Kidney (tissue), 14 donors: ENCODE results near the gene PITPNM1. TPM values are rescaled to one million over a fixed set of nuclear protein-coding genes. Genes with fewer than 3 reads are reported as not detected.
"Not testable (repeated sequence)": the region's sequence is repeated elsewhere in the genome, so short reads cannot be mapped to it uniquely, and the experiment has no call there.

Experiments used
- DNase-seq, 5 donors: peaks; one replicate each; pipeline ENCODE4 v3.0.0-alpha.2; 2013 to 2020
- FAIRE-seq: peaks from 2 replicates; lab custom pipeline; 2012; peaks lifted over from hg19 to GRCh38; lab: Jason Lieb, UNC
- H3K27ac ChIP-seq, 2 donors: one replicate each; pipeline ENCODE4 v1.7.0; 2013; ENCODE audit warnings: low read depth in 2 of 2, low read length in 2 of 2, inconsistent platforms in 1 of 2
- H3K27me3 ChIP-seq: one replicate; pipeline ENCODE4 v1.7.1; 2013; ENCODE audit warnings: low read length, inconsistent platforms; ENCODE audit not compliant: control insufficient read depth, insufficient read depth
- H3K36me3 ChIP-seq, 3 donors: one replicate each; pipeline versions ENCODE4 v1.7.0 to v1.7.1; 2013; ENCODE audit warnings: low read length in 3 of 3, control low read depth in 1 of 3, inconsistent platforms in 1 of 3; ENCODE audit not compliant: insufficient read depth in 3 of 3, control insufficient read depth in 2 of 3
- H3K4me1 ChIP-seq, 3 donors: one replicate each; pipeline versions ENCODE4 v1.7.0 to v1.7.1; 2013; ENCODE audit warnings: low read length in 3 of 3, inconsistent platforms in 1 of 3, low read depth in 1 of 3; ENCODE audit not compliant: control insufficient read depth in 2 of 3, insufficient read depth in 2 of 3
- H3K4me3 ChIP-seq, 3 donors: one replicate each; pipeline versions ENCODE4 v1.7.0 to v1.8.1; 2013; ENCODE audit warnings: low read length in 3 of 3, control low read depth in 1 of 3, inconsistent platforms in 1 of 3
- H3K9ac ChIP-seq, 3 donors: one replicate each; pipeline versions ENCODE4 v1.7.0 to v1.7.1; 2013; ENCODE audit warnings: low read length in 3 of 3, control low read depth in 1 of 3, inconsistent platforms in 1 of 3
- H3K9me3 ChIP-seq, 3 donors: one replicate each; pipeline versions ENCODE4 v1.7.0 to v1.7.1; 2013; ENCODE audit warnings: low read length in 3 of 3, control low read depth in 1 of 3, inconsistent platforms in 1 of 3; ENCODE audit not compliant: control insufficient read depth in 2 of 3, insufficient read depth in 1 of 3
- CTCF ChIP-seq: IDR thresholded peaks from 3 replicates; pipeline ENCODE4 v1.5.1; 2012; ENCODE audit warnings: mild to moderate bottlenecking, moderate library complexity, borderline replicate concordance; ENCODE audit not compliant: insufficient read depth; ENCODE audit errors: extremely low read depth
- intact Hi-C: fragments of 100-400 bp; cut with DNase I; formaldehyde crosslinking; loops from one replicate; pipeline ENCODE4 v1.11.1; 2022
- polyA plus RNA-seq: library from polyadenylated mRNA; stranded (reverse); fragments of 350-450 nt; fragmentation: Illumina TruSeq; extraction: RNeasy Lipid Tissue Mini Kit (QIAGEN cat#74804); gene quantifications from one replicate; pipeline ENCODE4 v1.2.3, GENCODE V29; 2014; ENCODE audit warnings: low read depth, low replicate concordance; ENCODE audit not compliant: insufficient read depth
- total RNA-seq: library from RNA; stranded (reverse); fragmentation: NEBNext Ultra II Directional; extraction: Animal tissue kit (Norgen Biotek cat#: 25700); gene quantifications from one replicate; pipeline ENCODE4 v1.2.1, GENCODE V29; 2021
- donor health status: control.
- donor health status: control.
- donor health status: control.
- donor health status: control.
- donor health status: control.
- donor health status: DM: yes; HTN: yes; CAD: no.
- donor health status: Normal renal cell carcinoma (clear cell type).

Gene PITPNM1
- total and polyA plus RNA-seq, 2 donors from 2014 or later: 19.3 to 74.7 TPM

GRCh38 chr11:67466962-67467771, 38.0 kb downstream of the PITPNM1 start:
- DNase-seq: peak in 1 of 5 donors; percentile 71
- no peaks in the 10 kb centered on the region for H3K36me3 ChIP-seq
- TF ChIP-seq CTCF: no peak
- H3K27ac ChIP-seq: peak overlapping the region in 1 of 2 donors; percentile 54
- no peak overlapping the region for H3K4me3 ChIP-seq
- H3K4me1 ChIP-seq: peaks cover 0 to 23% (median 12%) of the 10 kb centered on the region in 3 donors
- intact Hi-C loops: no loop called here
- peak overlapping the region in 1 of 3 donors; percentile 82 for H3K9ac ChIP-seq
- FAIRE-seq: no peak
- no peaks in the 10 kb centered on the region for H3K27me3 ChIP-seq
- H3K9me3 ChIP-seq: no peaks in the 10 kb centered on the region

- Histone ChIP-seq H3K4me1 (peaks cover 0 to 23% (median 12%) of the 10 kb centered on the region in 3 donors), H3K9ac (no peak overlapping the region), H3K36me3 (no peaks in the 10 kb centered on the region), H3K4me3 (no peak overlapping the region), H3K27me3 (no peaks in the 10 kb centered on the region), H3K9me3 (no peaks in the 10 kb centered on the region), H3K27ac (no peak overlapping the region)
- no peak for TF ChIP-seq CTCF
- no peak for FAIRE-seq
- no peak for DNase-seq
- intact Hi-C loops: no loop called here
These were observed 38.8 kb downstream of the PITPNM1 start for GRCh38 chr11:67466367-67466766.

GRCh38 chr11:67465530-67465929, 39.6 kb downstream of the PITPNM1 start:
- H3K4me1 ChIP-seq: peaks cover 0 to 23% (median 12%) of the 10 kb centered on the region in 3 donors

GRCh38 chr11:67465189-67465510, 40.0 kb downstream of the PITPNM1 start:
- peak overlapping the region; percentile 50 to 81 (median 56) for H3K4me3 ChIP-seq
- FAIRE-seq (no peak), DNase-seq (no peak)
- H3K36me3 ChIP-seq: no peaks in the 10 kb centered on the region
- H3K4me1 ChIP-seq: peaks cover 0 to 23% (median 12%) of the 10 kb centered on the region in 3 donors
- no peaks in the 10 kb centered on the region for H3K27me3 ChIP-seq
- H3K27ac ChIP-seq: peak overlapping the region; percentile 93
- intact Hi-C loops: no loop called here
- peak overlapping the region in 2 of 3 donors; percentile 29 to 96 for H3K9ac ChIP-seq
- H3K9me3 ChIP-seq: no peaks in the 10 kb centered on the region
- no peak for TF ChIP-seq CTCF

More at GRCh38 chr11:67465530-67465929, 39.6 kb downstream of the PITPNM1 start:
- FAIRE-seq, intact Hi-C loops, H3K36me3 ChIP-seq, DNase-seq, H3K27me3 ChIP-seq, H3K9me3 ChIP-seq: not testable (repeated sequence)
- peak overlapping the region in 1 of 2 donors; percentile 93 for H3K27ac ChIP-seq
- peak overlapping the region in 1 of 3 donors; percentile 96 for H3K9ac ChIP-seq
- H3K4me3 ChIP-seq: peak overlapping the region in 2 of 3 donors; percentile 50 to 81
